HepG2 (cell line): Measurements from ENCODE around the gene MC1R. TPM values are rescaled to one million over a fixed set of nuclear protein-coding genes. Genes with fewer than 3 reads are reported as not detected.

ENCODE experiments used
- ATRX ChIP-seq: sonication (generic); formaldehyde crosslinking; IDR thresholded peaks from 2 replicates; pipeline ENCODE4 v1.4.0; 2020; ENCODE audit warnings: missing genetic modification reagents, borderline replicate concordance
- CENPT ChIP-seq: sonication (generic); formaldehyde crosslinking; IDR thresholded peaks from 2 replicates; pipeline ENCODE4 v1.8.0; 2022; ENCODE audit warnings: low read depth, mild to moderate bottlenecking, moderate library complexity, missing genetic modification reagents
- DNMT3B ChIP-seq: conservative IDR thresholded peaks from 2 replicates; pipeline ENCODE4 v1.6.1; 2016; ENCODE audit warnings: missing biosample characterization, control low read depth
- HES4 ChIP-seq: sonication (generic); formaldehyde crosslinking; IDR thresholded peaks from 2 replicates; pipeline ENCODE4 v1.9.0; 2021; ENCODE audit warnings: mild to moderate bottlenecking, missing genetic modification reagents, borderline replicate concordance
- MAFK ChIP-seq, 2 experiments: IDR thresholded peaks in 1 of 2; conservative IDR thresholded peaks in 1 of 2; 2 replicates each; pipeline ENCODE4 v1.6.1; 2011; ENCODE audit warnings: improper control_type of control experiment in 2 of 2, low read length in 2 of 2
- MIER3 ChIP-seq: IDR thresholded peaks from 2 replicates; pipeline ENCODE4 v1.6.1; 2016; ENCODE audit warnings: missing compliant biosample characterization, borderline replicate concordance
- PHF21A ChIP-seq: sonication (generic); formaldehyde crosslinking; IDR thresholded peaks from 2 replicates; pipeline ENCODE4 v1.5.0; 2020; ENCODE audit warnings: mild to moderate bottlenecking, missing genetic modification reagents
- REPIN1 ChIP-seq: sonication (generic); formaldehyde crosslinking; IDR thresholded peaks from 2 replicates; pipeline ENCODE4 v1.8.0; 2022; ENCODE audit warnings: missing genetic modification reagents, low read depth, mild to moderate bottlenecking, borderline replicate concordance
- RFXANK ChIP-seq: IDR thresholded peaks from 2 replicates; pipeline ENCODE4 v1.6.1; 2016
- RNF2 ChIP-seq: fragments of 450-650 bp; conservative IDR thresholded peaks from 2 replicates; pipeline ENCODE4 v1.6.1; 2016; ENCODE audit warnings: low read depth
- ZBTB38 ChIP-seq: sonication (generic); formaldehyde crosslinking; IDR thresholded peaks from 2 replicates; pipeline ENCODE4 v1.5.1; 2020; ENCODE audit warnings: mild to moderate bottlenecking, missing genetic modification reagents
- ZNF207 ChIP-seq: fragments of 450-650 bp; IDR thresholded peaks from 2 replicates; pipeline ENCODE4 v1.6.1; 2016; ENCODE audit warnings: antibody characterized with exemption, borderline replicate concordance
- ZNF460 ChIP-seq: sonication (generic); formaldehyde crosslinking; IDR thresholded peaks from 2 replicates; pipeline ENCODE4 v1.5.1; 2020; ENCODE audit warnings: missing genetic modification reagents, mild to moderate bottlenecking, borderline replicate concordance
- ZNF496 ChIP-seq: sonication (generic); formaldehyde crosslinking; IDR thresholded peaks from 2 replicates; pipeline ENCODE4 v1.8.1; 2023; ENCODE audit warnings: mild to moderate bottlenecking, moderate library complexity, missing genetic modification reagents; ENCODE audit not compliant: insufficient replicate concordance
- polyA plus RNA-seq, 8 experiments: library from polyadenylated mRNA; depleted of rRNA in 3 of 8; stranded (reverse) in 7 of 8; unstranded in 1 of 8; fragments of >200 nt; fragmentation: Illumina TruSeq in 4 of 8; extraction: Trizol in 4 of 8; gene quantifications; 2 replicates each; pipeline versions ENCODE4 v1.2.1 to v1.2.3, GENCODE V29; 2011 to 2016; ENCODE audit warnings: low read depth in 4 of 8, missing spikeins in 1 of 8, mixed read lengths in 1 of 8; ENCODE audit not compliant: insufficient read depth in 1 of 8
- total RNA-seq, 5 experiments: library from RNA; depleted of rRNA; stranded (reverse); fragments of >200 nt; fragmentation: Illumina TruSeq; extraction: Trizol; gene quantifications; 2 replicates each; pipeline ENCODE4 v1.2.3, GENCODE V29; 2016; ENCODE audit warnings: low read depth in 1 of 5
- TF ChIP-seq, protein P1 (sequence below): sonication (generic); formaldehyde crosslinking; IDR thresholded peaks from 2 replicates; pipeline ENCODE4 v1.4.0; 2020; ENCODE audit warnings: missing genetic modification reagents
- TF ChIP-seq, protein P2 (sequence below): IDR thresholded peaks from 2 replicates; pipeline ENCODE4 v1.6.1; 2016; ENCODE audit warnings: low read depth, control low read depth
- TF ChIP-seq, protein P3 (sequence below): sonication (generic); formaldehyde crosslinking; IDR thresholded peaks from 2 replicates; pipeline ENCODE4 v1.5.0; 2020; ENCODE audit warnings: missing genetic modification reagents
- TF ChIP-seq, protein P4 (sequence below): IDR thresholded peaks from 2 replicates; pipeline ENCODE4 v1.6.1; 2012; ENCODE audit warnings: inconsistent platforms
- TF ChIP-seq, protein P5 (sequence below): sonication (generic); formaldehyde crosslinking; IDR thresholded peaks from 2 replicates; pipeline ENCODE4 v1.4.0; 2020; ENCODE audit warnings: missing genetic modification reagents
- TF ChIP-seq, protein P6 (sequence below): IDR thresholded peaks from 2 replicates; pipeline ENCODE4 v1.6.1; 2016; ENCODE audit warnings: missing compliant biosample characterization, missing genetic modification reagents, borderline replicate concordance

MC1R gene
- total and polyA plus RNA-seq, 2 of the 13 experiments (the other 11 are each of a cell fraction or from before 2014, with no cell fraction given) = 9.1 to 14.8 TPM

DNA sequence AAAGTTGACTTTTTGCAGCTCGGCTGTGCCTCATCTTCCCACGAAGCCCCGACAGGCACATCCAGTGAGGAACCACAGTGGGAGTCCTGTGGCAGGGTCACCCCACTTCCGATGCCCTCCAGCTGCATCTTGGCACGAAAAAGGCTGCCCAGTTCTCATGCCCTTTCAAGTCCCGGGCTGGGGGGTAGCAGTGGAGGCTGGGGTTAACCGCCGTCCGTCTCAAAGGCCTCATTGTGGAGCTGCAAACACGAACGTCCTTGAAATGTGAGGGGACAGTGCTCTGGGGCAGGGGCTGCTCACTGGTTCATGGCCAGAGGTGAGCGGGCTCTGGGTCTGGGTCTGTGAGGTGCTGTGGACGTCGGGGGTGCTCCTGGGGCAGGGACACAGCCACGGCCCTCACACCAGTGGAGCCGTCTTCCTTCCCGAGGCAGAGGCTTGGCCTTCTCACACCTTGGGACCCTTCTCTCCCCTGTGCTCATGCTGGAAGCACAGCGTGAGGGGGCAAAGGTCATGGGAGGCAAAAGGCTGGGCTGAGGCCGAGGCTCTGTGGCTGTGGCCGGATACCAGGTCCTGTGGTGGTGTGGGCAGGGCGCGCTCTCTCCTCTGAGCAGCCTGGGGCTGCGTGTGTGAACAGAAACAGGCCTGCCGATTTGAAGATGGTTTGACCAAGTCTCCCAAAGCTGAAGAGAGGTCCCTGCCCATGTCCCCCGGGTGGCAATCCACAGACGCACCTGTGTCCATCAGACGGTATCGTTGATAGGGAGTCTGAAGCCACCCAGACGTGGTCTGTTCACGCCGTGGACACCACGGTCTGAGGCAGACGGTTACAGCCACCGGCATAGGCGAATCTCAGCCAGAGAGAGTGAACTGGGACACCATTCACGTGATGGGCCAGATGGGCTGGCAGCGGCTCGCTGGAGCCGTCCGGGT lies 3.1 kb upstream of the MC1R start (continued):
- TF ChIP-seq MAFK (conservative IDR thresholded peaks at IDR 0.05 in 1 of 2, IDR thresholded peaks at IDR 0.05 in 1 of 2; ENCODE audit: low read length in 2 of 2) = no peak
- peak; percentile 80; the same call in 1 of the 2 replicates for TF ChIP-seq ZNF460 (CRISPR knock-in tag)
- TF ChIP-seq, protein P1, sequence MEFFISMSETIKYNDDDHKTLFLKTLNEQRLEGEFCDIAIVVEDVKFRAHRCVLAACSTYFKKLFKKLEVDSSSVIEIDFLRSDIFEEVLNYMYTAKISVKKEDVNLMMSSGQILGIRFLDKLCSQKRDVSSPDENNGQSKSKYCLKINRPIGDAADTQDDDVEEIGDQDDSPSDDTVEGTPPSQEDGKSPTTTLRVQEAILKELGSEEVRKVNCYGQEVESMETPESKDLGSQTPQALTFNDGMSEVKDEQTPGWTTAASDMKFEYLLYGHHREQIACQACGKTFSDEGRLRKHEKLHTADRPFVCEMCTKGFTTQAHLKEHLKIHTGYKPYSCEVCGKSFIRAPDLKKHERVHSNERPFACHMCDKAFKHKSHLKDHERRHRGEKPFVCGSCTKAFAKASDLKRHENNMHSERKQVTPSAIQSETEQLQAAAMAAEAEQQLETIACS (CRISPR knock-in tag) = peak; percentile 66
- 0 out of 2 replicates have a peak, but pooled peaks have one; percentile 16 for TF ChIP-seq RFXANK (CRISPR knock-in tag)
- TF ChIP-seq REPIN1 (CRISPR knock-in tag) = peak; percentile 97
- peak; percentile 97 for TF ChIP-seq PHF21A
- TF ChIP-seq, protein P2, sequence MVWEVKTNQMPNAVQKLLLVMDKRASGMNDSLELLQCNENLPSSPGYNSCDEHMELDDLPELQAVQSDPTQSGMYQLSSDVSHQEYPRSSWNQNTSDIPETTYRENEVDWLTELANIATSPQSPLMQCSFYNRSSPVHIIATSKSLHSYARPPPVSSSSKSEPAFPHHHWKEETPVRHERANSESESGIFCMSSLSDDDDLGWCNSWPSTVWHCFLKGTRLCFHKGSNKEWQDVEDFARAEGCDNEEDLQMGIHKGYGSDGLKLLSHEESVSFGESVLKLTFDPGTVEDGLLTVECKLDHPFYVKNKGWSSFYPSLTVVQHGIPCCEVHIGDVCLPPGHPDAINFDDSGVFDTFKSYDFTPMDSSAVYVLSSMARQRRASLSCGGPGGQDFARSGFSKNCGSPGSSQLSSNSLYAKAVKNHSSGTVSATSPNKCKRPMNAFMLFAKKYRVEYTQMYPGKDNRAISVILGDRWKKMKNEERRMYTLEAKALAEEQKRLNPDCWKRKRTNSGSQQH (CRISPR knock-in tag) = no peak
- peak; percentile 99 for TF ChIP-seq ZBTB38 (CRISPR knock-in tag)
- peak; percentile 44; the same call in 1 of the 2 replicates for TF ChIP-seq RNF2
- TF ChIP-seq MIER3 = peak; percentile 86
- TF ChIP-seq, protein P3, sequence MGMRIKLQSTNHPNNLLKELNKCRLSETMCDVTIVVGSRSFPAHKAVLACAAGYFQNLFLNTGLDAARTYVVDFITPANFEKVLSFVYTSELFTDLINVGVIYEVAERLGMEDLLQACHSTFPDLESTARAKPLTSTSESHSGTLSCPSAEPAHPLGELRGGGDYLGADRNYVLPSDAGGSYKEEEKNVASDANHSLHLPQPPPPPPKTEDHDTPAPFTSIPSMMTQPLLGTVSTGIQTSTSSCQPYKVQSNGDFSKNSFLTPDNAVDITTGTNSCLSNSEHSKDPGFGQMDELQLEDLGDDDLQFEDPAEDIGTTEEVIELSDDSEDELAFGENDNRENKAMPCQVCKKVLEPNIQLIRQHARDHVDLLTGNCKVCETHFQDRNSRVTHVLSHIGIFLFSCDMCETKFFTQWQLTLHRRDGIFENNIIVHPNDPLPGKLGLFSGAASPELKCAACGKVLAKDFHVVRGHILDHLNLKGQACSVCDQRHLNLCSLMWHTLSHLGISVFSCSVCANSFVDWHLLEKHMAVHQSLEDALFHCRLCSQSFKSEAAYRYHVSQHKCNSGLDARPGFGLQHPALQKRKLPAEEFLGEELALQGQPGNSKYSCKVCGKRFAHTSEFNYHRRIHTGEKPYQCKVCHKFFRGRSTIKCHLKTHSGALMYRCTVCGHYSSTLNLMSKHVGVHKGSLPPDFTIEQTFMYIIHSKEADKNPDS (CRISPR knock-in tag) = no peak; the same call in 1 of the 2 replicates
- TF ChIP-seq ZNF496 (CRISPR knock-in tag) = no peak
- TF ChIP-seq HES4 (CRISPR knock-in tag) = no peak
- TF ChIP-seq ZNF207 = no peak
- no peak for TF ChIP-seq DNMT3B (CRISPR knock-in tag)
- TF ChIP-seq, protein P4, sequence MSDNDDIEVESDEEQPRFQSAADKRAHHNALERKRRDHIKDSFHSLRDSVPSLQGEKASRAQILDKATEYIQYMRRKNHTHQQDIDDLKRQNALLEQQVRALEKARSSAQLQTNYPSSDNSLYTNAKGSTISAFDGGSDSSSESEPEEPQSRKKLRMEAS = no peak
- TF ChIP-seq ATRX (CRISPR knock-in tag) = no peak; the same call in 1 of the 2 replicates
- TF ChIP-seq, protein P5, sequence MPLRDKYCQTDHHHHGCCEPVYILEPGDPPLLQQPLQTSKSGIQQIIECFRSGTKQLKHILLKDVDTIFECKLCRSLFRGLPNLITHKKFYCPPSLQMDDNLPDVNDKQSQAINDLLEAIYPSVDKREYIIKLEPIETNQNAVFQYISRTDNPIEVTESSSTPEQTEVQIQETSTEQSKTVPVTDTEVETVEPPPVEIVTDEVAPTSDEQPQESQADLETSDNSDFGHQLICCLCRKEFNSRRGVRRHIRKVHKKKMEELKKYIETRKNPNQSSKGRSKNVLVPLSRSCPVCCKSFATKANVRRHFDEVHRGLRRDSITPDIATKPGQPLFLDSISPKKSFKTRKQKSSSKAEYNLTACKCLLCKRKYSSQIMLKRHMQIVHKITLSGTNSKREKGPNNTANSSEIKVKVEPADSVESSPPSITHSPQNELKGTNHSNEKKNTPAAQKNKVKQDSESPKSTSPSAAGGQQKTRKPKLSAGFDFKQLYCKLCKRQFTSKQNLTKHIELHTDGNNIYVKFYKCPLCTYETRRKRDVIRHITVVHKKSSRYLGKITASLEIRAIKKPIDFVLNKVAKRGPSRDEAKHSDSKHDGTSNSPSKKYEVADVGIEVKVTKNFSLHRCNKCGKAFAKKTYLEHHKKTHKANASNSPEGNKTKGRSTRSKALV (CRISPR knock-in tag) = peak; percentile 92
- peak; percentile 70; the same call in 1 of the 2 replicates for TF ChIP-seq CENPT (CRISPR knock-in tag)
- TF ChIP-seq, protein P6, sequence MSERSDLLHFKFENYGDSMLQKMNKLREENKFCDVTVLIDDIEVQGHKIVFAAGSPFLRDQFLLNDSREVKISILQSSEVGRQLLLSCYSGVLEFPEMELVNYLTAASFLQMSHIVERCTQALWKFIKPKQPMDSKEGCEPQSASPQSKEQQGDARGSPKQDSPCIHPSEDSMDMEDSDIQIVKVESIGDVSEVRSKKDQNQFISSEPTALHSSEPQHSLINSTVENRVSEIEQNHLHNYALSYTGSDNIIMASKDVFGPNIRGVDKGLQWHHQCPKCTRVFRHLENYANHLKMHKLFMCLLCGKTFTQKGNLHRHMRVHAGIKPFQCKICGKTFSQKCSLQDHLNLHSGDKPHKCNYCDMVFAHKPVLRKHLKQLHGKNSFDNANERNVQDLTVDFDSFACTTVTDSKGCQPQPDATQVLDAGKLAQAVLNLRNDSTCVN (CRISPR knock-in tag) = no peak; the same call in 1 of the 2 replicates
